Erythroblast (primary cell): ENCODE results near the gene RIN3.

Source experiments
- DNase-seq, 2 experiments: peaks; one replicate each; lab custom pipeline; 2025; lab: John Stamatoyannopoulos, UW
- GATA1 ChIP-seq: IDR thresholded peaks from 2 replicates; pipeline ENCODE4 v1.6.1; 2011; ENCODE audit warnings: low read depth, mild to moderate bottlenecking, control low read depth, low read length, moderate library complexity
- POLR2A ChIP-seq: IDR thresholded peaks from 2 replicates; pipeline ENCODE4 v1.6.1; 2011; ENCODE audit warnings: mild to moderate bottlenecking, low read length

RIN3 gene

GRCh38 chr14:92475037-92475436 is 38.5 kb upstream of the RIN3 start:
- TF ChIP-seq GATA1 (no peak), POLR2A (no peak)
- no peak for DNase-seq

DNA sequence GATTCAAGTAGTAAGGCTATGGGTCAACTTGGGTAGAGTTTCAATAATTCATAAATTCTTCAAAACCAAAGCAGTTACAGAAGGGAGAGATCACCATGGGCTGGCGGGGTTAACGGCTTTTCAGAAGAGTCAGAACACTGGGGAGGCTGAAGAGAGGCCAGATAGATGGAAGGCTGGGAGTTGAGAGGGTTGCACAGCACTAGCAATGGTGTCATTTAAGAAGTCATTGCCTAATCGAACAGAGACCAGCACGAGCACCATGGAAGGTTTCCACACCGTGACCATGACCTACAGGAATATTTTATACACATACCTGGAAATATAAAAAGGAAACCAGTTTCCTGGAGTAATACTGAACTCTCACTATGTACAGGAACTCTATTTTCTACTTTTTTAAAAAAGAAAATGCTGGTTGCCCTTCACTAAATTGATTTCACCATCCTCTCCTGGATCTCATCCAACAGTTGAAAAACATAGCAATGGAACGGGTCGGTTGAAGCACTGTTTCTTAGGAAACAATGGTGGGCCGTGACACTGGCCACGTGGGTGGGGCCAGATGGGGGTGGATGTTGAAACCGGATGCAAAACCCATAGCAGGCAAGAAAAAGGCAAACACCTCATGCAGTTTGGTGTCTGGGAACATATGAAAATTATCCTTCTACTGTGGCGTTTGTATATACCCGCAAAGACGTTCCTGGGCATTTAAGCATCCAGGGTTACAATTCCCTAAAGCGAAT is 38.0 kb upstream of the RIN3 start:
- no peak for TF ChIP-seq GATA1
- no peak for TF ChIP-seq POLR2A
- DNase-seq = no peak

GRCh38 chr14:92480856-92481255 is 32.7 kb upstream of the RIN3 start:
- no peak for DNase-seq
- TF ChIP-seq GATA1 = no peak
- no peak for TF ChIP-seq POLR2A

DNA sequence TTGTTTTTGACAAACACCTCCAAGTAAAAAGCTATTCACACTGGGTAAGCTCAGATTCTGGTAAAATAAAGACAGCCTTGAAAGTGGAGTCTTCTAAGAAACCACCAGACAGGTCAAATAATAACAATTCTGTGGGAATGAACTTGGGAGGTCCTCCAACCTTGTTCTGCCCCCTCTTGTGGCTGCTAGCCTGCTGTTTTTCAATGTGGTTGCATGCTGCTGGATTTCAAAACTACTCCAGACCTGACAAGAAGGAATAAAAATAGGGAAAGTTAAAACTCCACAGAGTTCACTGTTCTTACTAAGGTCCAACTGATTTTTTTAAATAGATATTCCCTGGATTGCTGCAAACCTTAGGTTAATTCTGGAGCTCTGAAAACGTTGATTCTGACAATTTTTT is 32.2 kb upstream of the RIN3 start:
- no peak for DNase-seq
- TF ChIP-seq GATA1 = no peak
- no peak for TF ChIP-seq POLR2A

DNA sequence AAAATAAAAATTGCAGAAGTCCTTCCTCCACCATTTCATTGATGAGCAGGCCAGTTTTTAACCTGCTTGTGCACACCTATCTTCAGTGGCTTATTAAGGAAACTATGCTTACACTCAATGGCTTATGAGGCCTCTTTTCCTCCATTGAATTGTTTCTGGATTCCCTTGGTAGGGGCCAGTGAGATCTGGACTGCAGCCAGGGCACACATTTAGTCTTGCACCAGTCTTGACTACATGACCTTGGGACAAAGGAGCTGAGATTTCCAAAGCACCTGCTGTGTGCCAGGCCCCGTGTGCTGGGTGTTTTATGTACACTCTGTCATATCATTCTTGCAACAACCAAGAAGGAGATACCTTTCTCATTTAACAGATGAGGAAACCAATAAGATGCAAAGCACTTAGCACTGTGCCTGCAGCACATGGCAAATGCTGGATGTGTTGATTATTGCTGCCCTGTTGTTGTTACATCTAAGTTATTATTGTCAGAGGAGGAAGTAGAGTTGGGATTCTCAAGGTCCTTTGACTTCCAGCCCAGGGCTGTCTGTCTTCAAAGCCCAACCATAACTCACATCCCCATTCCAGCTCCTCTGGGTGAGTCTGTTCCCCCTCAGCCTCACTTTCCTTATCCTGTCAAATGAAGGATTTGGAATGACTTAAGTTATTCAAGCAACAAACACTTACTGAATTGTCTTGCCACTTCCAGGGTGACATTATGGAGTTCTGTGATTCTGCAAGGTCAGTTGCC is 31.6 kb upstream of the RIN3 start:
- DNase-seq = no peak
- TF ChIP-seq GATA1 (no peak), POLR2A (no peak)

DNA sequence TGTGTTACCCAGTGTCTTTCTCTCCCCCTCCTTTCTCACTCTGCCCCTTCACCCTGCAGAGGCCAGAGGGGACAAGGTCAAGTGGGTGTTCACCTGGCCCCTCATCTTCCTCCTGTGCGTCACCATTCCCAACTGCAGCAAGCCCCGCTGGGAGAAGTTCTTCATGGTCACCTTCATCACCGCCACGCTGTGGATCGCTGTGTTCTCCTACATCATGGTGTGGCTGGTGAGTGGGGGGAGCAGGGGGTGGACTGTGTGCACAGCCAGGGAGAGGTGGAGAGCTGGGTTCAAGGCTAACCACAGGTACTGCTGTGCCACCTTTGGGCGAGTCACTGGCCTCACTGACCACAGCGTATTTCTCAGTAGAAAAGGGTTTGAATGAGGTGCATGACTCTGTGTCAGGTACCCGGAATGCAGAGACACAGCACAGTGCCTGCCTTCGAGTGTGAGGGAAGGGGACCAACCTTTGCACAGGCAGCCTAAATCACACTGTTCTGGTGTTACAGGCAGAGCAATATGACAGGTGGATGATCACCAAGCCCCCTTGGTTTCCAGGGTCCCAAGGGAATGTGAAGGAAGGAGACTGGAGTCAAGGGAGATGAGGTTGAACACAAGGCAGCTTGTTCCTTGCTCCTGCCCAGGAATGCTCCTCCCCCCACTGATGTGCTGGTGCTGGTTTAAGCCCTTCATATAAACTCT is 30.8 kb upstream of the RIN3 start:
- TF ChIP-seq GATA1 = no peak
- TF ChIP-seq POLR2A = no peak
- no peak for DNase-seq

DNA sequence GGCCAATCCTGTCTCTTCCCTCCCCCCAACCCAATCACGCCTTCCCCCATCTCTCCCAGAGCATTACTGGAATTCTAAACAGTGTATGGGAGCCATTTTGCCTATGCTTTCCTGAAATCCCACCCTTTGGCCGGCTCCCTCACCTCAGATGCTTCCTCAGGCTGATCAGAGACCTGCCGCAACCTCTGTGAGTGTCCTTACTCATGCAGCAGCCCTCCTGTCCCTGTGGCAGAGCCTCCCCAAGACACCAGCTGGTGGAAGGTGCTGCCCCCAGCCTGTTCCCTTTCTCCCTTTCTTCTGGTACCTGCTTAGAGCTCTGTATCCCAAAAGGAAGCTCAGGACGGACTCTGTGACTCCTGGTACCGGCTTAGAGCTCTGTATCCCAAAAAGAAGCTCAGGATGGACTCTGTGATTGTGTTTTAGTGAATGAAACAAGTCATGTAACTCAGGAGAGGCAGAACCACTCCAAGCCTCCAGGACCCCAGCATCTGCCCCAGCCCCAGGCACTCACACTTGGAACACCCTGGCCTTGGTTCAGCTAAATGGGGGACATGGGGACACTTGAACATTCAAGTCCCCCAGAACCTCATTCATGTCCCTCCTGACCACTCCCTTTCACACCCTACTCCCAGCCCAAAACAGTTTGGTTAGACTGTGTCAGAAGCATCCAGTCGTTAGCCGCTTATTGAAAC is 29.3 kb upstream of the RIN3 start:
- no peak for TF ChIP-seq GATA1
- DNase-seq = no peak

GRCh38 chr14:92486881-92487280 is 26.7 kb upstream of the RIN3 start:
- DNase-seq = no peak
- no peak for TF ChIP-seq POLR2A
- no peak for TF ChIP-seq GATA1

- TF ChIP-seq GATA1 (no peak), POLR2A (no peak)
- DNase-seq = no peak
These were observed 26.0 kb upstream of the RIN3 start for GRCh38 chr14:92487513-92488133.

DNA sequence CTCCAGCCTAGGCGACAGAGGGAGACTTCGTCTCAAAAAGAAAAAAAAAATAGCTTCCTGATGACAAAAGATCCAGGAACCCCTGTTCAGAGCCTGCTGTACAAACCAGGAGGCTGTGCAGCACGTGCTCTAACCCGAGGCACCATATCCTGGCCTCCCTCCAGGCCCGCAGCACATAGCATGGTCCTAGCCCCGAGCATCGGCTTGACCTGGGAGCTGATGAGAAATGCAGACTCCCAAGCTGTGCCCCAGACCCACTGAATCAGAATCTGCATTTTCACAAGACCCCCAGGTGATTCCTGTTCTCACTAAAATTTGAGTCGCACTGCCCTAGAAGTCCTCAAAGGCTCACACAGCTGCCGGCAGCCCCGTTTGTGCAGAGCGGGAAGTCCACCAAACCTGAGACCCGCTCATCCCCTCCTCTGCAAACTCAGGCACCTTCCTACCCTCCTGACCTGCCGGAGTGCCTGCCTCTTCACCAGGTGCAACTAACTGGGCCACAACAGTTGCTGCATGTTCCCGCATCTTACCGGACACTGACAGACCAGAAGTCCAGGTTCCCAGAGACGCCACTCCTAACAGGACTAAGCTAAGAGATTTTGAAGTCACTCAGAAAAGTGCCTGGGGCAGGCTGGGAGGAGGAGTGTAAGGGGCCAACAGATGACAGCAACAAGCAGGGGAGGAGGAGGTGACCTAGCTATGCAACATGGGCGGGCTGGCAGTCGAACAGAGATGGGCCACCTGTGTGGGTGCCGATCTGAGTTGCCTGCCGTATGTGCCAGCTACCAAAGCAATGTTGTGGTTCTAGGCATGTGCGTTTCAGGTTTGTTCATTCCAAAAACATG is 24.0 kb upstream of the RIN3 start:
- TF ChIP-seq POLR2A (no peak), GATA1 (no peak)
- DNase-seq = no peak

DNA sequence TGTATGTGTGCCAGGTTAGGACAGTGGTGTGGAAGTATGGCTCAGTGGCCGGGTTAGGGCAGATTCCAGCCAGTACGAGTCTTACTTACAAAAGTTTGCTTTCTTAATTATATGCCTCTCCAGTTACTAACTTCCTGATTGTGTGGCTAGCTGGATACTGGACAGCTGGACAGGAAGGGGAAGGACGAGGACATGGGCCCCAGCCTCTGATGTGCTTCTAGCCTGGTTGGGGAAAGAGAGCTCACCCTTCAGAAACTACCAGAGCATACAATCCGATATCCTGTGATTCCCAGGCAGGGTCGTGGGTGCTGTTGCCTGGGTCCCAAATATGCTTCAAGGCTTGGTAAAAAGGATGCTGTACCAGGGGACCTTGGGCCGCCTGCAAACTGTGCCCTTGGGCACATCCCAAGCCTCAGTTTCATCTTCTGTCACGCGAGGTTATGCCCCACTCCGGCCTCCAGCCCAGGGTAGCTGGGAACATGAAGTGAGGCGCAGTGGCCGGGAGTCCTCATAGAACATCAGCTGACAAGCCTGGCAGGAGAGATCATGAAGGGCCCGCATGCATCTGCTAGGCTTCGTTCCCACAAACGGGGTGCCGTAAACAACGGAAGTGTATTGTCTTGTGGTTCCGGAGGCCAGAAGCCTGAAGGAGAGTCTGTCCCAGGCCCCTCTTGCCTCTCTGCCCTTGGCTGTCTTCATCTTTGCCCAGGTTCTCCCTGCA is 23.2 kb upstream of the RIN3 start:
- DNase-seq = no peak
- TF ChIP-seq POLR2A (no peak), GATA1 (no peak)

DNA sequence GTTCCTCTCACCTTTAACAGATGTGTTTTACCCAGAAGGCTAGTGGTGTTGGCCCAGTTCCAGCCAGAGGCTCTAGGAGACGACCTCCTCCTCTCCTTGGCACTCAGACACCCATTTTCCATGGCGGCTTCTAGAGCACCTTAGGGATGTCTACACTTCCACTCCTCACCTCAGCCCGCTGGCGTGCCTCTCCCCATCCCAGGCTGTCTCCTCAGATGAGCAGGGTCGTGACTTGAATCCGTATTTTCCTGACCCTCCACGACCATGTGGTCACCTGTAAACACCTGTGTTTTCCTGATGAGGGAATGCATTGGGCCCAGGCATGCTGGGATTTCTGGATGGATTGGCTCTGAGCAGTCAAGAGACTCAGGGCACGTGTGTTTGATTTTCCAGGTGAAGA is 21.8 kb upstream of the RIN3 start:
- DNase-seq = no peak
- TF ChIP-seq GATA1 (no peak), POLR2A (no peak)
